ENCODE data around the gene ATAD2B. TPM values are rescaled to one million over a fixed set of nuclear protein-coding genes. Genes with fewer than 3 reads are reported as not detected.

Gene ATAD2B
- total RNA-seq, 4 donors from 2014 or later: 22.9 to 34.9 (median 28.5) TPM

DNA sequence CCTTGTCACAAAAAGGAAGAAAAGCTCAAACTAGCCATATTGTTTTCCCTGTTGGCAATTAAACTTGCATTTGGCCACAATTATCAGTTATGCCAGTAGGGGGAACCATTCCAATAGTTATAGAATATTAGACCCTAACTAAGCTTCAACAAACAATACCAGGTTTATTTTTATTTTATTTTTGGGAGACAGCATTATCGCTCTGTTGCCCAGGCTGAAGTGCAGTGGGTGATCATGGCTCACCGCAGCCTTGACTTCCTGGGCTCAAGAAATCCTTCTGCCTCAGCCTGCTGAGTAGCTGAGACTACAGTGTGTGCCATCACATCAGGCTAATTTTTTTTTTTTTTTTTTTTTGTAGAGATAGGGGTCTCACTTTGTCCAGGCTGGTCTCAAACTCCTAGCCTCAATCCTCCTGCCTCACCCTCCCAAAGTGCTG, 102.1 kb downstream of the ATAD2B start:
- TF ChIP-seq, protein P1, sequence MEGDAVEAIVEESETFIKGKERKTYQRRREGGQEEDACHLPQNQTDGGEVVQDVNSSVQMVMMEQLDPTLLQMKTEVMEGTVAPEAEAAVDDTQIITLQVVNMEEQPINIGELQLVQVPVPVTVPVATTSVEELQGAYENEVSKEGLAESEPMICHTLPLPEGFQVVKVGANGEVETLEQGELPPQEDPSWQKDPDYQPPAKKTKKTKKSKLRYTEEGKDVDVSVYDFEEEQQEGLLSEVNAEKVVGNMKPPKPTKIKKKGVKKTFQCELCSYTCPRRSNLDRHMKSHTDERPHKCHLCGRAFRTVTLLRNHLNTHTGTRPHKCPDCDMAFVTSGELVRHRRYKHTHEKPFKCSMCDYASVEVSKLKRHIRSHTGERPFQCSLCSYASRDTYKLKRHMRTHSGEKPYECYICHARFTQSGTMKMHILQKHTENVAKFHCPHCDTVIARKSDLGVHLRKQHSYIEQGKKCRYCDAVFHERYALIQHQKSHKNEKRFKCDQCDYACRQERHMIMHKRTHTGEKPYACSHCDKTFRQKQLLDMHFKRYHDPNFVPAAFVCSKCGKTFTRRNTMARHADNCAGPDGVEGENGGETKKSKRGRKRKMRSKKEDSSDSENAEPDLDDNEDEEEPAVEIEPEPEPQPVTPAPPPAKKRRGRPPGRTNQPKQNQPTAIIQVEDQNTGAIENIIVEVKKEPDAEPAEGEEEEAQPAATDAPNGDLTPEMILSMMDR (IDR thresholded peaks at IDR 0.05; ENCODE audit: low read depth): no peak

- TF ChIP-seq, protein P1 (IDR thresholded peaks at IDR 0.05; ENCODE audit: low read depth): no peak
These were observed 103.1 kb downstream of the ATAD2B start for GRCh38 chr2:23823863-23824262.

- TF ChIP-seq, protein P1 (IDR thresholded peaks at IDR 0.05; ENCODE audit: low read depth): no peak
These were observed 112.0 kb downstream of the ATAD2B start for GRCh38 chr2:23814963-23815362.

- TF ChIP-seq, protein P1 (IDR thresholded peaks at IDR 0.05; ENCODE audit: low read depth): no peak
These were observed 113.5 kb downstream of the ATAD2B start for GRCh38 chr2:23813438-23813837.

DNA sequence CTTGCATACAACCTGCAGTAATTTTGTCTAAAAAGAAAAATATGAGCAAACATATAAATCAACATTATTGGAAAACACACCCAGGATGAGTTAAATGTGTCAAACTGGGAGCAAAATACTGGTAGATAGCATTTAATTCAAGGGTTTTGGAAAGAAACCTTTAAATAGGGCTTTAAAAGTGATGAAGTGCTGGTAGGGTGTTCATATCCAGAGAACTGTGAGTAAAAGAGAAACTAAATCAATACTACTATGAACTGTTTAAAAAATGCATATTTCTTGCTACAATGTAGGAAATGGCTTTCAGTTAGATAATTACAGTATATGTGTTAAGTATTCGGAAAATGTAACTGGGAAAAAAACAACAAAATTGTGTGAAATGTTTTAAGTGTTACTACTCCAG, 117.8 kb downstream of the ATAD2B start:
- TF ChIP-seq, protein P1 (IDR thresholded peaks at IDR 0.05; ENCODE audit: low read depth): no peak

- TF ChIP-seq, protein P1 (IDR thresholded peaks at IDR 0.05; ENCODE audit: low read depth): no peak
These were observed 120.2 kb downstream of the ATAD2B start for GRCh38 chr2:23806665-23807249.

- TF ChIP-seq, protein P1 (IDR thresholded peaks at IDR 0.05; ENCODE audit: low read depth): no peak
These were observed 120.7 kb downstream of the ATAD2B start for GRCh38 chr2:23806201-23806600.
